ENCODE data around the gene GGTLC1.

DNA sequence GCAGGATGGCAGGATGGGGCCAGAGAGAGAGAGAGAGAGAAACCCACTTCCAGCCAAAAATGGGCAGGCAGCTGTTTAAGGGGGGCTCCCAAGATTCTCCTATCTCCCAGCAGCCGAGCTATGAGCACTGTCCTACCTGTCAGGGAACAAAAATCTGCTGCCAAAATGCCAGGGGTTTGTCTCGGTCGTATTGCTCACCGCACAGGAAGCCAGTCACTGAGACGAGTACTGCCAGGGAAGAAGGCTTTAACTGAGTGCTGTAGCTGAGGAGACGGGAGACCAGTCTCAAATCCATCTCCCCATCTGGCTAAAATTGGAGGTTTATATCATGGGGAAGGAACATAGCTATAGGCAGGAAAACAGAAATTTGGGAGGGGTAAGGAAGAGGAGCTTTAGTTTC is 22.3 kb downstream of the GGTLC1 start:
- no peak for TF ChIP-seq CTCF (conservative IDR thresholded peaks at IDR 0.05; ENCODE audit: low read depth in 2 of 2)
- no peak for TF ChIP-seq EZH2phosphoT487 (IDR thresholded peaks at IDR 0.05; ENCODE audit: unreplicated experiment)
